ENCODE results near the gene FBXL13.
"Not testable (repeated sequence)": the region's sequence is repeated elsewhere in the genome, so short reads cannot be mapped to it uniquely, and the experiment has no call there.

Gene FBXL13

DNA sequence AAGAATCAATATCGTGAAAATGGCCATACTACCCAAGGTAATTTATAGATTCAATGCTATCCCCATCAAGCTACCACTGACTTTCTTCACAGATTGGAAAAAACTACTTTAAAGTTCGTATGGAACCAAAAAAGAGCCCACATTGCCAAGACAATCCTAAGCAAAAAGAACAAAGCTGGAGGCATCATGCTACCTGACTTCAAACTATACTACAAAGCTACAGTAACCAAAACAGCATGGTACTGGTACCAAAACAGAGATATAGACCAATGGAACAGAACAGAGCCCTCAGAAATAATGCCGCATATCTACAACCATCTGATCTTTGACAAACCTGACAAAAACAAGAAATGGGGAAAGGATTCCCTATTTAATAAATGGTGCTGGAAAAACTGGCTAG lies 53.7 kb downstream of the FBXL13 start:
- not testable (repeated sequence) for DNase-seq

DNA sequence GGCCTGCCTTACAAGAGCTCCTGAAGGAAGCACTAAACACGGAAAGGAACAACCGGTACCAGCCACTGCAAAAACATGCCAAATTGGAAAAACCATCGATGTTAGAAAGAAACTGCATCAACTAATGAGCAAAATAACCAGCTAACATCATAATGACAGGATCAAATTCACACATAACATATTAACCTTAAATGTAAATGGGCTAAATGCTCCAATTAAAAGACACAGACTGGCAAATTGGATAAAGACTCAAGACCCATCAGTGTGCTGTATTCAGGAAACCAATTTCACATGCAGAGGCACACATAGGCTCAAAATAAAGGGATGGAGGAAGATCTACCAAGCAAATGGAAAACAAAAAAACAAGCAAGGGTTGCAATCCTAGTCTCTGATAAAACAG lies 56.3 kb downstream of the FBXL13 start:
- DNase-seq = not testable (repeated sequence)

- no peak for DNase-seq
These were observed 62.9 kb downstream of the FBXL13 start for GRCh38 chr7:103011650-103012049.

DNA sequence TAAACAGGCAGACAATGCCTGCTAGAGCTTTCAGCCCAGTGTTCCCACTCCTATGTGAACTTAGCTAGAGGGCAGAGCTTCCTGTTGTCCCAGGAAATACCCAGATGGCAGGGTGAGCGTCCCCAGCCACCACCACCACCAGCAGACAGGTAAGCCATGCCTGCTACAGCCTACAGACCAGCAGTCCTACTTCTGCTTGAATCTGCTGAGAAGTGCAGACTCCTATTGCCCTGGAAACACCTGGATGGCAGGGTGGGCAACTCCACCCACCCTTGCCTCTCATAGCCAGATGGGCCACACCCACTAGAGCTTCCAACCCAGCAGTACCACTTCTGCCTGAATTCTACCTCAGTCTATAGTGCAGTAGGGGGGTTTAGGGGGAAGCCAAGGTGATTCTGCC lies 64.4 kb downstream of the FBXL13 start:
- no peak for DNase-seq

DNA sequence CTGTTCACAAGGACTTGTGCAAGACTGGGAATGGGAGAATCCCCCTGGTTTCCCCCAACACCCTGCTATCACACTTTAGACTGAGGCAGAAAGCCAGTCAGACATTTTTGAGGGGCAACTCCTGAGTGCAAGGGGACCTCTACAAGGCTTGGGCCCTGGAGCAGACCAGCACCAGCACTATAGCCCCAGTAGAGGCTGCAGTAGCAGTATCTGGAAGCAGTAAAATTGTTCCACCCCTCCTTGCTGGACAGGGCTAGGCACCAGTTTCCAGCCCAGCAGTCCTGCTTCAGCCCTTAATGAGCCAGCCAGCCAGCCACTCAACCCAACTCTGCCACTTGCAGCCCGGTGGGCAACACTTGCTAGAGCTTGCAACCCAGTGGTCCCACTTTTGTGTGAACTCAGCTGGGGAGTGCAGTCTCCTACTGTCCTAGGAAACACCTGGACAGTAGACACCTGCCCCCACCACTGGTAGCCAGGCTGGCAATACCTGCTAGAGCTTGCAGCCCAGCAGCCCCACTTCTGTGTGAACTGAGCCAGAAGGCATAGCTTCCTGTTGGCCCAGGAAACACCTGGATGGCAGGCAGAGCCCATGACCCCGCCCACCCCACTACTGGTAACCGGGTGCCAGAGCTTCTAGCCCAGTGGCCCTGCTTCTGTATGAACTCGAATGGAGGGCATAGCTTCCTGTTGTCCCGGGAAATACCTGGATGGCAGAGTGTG lies 65.0 kb downstream of the FBXL13 start:
- DNase-seq = no peak

DNA sequence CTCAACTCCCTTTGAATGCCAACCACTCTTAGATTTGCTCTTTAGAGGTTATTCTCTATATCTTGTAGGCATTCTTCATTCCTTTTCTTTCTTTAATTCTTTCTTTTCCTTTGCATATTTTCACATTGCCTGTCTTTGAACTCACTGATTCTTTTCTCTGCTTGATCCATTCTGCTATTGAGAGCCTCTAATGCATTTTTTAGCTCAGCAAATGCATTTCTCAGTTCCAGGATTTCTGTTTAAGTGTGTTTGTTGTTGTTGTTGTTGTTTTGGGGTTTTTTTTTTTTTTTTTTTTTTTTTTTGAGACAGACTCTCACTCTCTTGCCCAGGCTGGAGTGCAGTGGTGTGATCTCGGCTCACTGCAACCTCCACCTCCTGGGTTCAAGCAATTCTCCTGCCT lies 71.6 kb downstream of the FBXL13 start:
- DNase-seq = no peak

DNA sequence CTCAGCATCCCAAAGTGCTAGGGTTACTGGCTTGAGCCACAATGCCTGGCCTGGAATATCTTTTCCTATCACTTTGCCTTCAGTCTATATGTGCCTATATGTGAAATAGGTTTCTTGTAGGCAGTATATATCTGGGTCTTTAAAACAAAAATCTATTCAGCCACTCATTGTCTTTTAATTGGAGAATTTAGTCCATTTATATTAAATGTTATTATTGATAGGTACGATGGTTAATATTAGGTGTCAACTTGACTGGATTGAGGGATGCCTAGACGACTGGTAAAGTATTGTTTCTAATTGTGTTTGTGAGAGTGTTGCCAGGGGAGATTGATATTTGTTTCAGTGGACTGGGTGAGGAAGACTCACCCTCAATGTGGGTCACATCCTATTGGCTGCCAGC lies 73.4 kb downstream of the FBXL13 start:
- DNase-seq = no peak

GRCh38 chr7:102996957-102997356 lies 77.6 kb downstream of the FBXL13 start:
- DNase-seq = no peak

GRCh38 chr7:102995609-102996008 lies 79.0 kb downstream of the FBXL13 start:
- not testable (repeated sequence) for DNase-seq

- DNase-seq = peak; percentile 11
These were observed 80.0 kb downstream of the FBXL13 start for GRCh38 chr7:102994567-102994966.

- no peak for DNase-seq
These were observed 80.9 kb downstream of the FBXL13 start for GRCh38 chr7:102993718-102994029.

DNA sequence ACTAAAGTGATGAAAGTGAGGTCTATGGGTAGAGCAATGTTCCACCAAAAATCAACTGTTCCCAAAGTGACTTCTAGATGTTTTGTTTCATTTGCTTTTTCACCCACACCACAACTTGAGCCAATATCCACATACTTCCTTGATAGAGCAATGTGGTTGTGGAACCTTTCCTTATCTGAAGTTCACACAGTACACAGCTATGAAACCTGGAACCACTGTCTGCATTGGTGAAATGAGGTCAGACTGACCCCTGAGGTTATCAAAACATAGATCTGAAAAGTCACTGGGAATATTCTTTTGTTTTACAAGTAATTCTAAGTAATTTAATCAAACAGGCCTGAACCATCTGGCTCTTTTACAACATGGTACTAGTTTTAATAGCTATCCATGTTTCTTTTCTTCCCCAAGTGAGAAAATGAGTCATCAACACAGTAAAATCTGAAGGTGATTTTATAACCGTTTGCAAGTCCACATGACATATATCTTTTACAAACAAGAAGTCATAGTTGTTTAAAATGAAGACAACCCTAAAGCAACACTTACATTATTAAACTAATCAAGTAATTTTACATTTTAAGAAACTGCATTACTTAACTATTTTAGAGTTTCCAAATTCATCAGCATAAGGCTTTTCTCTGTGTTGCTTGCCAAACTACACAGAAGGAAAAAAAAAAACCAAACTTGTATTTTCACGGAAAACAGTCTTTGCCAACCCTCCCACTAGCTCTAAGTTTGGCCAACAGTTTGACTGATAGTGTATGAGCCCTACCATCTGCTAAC lies 81.5 kb downstream of the FBXL13 start:
- peak; percentile 76 for DNase-seq

- DNase-seq = no peak
These were observed 82.1 kb downstream of the FBXL13 start for GRCh38 chr7:102992509-102992937.

DNA sequence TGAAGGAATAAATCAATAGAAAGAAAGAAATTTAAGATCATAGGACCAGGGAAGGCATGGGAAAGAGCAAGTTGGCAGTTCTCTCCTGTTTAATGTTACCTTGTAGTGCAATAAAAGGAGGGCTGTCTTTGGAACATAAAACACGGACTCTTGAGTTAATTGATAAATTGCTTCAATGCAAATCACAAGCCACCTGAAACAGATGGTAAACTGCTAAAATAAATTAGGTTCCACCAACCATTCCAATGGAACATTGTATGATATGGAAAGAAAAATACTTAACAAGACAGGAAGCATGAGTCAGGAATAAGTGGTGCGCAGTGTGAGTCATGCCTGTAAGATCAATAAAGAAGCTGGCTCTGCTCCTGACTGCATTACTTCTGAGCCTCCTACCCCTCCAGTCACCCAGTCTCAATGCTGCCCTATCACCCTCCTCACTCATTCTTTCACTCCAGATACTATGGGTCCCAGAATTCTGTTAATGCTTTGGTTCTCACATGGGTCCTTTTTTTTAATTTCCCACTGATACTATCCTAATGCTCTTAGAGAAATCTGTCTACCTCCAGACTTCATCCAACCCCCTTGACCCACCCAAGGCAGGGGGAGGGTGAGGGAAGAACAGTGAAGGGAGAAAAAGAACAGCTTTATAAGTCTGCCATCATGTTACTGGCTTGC lies 82.9 kb downstream of the FBXL13 start:
- DNase-seq = peak; percentile 65

- peak; percentile 61 for DNase-seq
These were observed 83.5 kb downstream of the FBXL13 start for GRCh38 chr7:102991077-102991539.

- no peak for DNase-seq
These were observed 84.0 kb downstream of the FBXL13 start for GRCh38 chr7:102990642-102991041.

DNA sequence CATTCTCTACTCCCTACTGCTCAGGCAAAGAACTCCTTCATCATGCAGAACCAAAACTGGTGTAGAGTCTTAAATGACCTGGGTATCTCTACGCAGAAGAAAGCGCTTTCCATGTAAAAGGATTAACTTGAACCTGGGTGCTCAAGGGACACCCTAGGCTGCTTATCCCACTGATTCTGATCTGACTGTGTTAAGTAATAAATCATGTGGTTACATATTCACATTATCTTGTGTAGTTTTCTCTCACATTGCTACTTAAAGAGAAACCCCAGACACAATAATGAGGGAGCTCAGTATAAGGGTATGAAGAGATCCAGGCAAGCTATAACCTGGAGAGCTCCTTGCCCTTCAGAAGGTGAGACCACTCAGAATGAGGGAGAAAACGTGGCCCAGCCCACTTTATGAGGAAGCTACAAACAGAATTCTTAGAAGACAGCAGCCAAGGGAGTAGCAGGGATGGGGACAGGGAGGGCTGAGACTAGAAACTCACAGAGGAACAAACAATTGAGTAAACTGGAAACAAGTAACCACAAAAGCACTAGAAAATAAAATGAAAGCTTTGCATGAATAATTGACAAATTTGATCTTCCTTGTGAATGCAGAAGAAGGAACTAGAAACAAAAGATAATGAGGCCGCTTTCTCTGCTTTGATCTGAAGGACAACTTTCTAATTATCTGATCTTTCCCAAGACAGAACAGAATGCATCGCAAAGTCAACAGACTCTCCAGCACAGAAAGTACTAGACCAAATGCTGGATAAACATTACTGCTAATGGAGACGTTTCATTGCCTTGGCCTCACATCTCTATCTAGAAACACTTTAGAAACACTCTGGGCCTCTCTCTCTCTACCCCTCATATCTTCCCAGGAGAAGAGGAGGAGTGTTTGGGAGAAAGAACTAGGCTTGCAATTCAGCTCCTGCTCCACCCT lies 85.7 kb downstream of the FBXL13 start:
- DNase-seq = peak; percentile 82

- DNase-seq = no peak
These were observed 86.5 kb downstream of the FBXL13 start for GRCh38 chr7:102988088-102988487.

- DNase-seq = no peak
These were observed 89.3 kb downstream of the FBXL13 start for GRCh38 chr7:102985176-102985783.

- no peak for DNase-seq
These were observed 91.0 kb downstream of the FBXL13 start for GRCh38 chr7:102983602-102984001.

DNA sequence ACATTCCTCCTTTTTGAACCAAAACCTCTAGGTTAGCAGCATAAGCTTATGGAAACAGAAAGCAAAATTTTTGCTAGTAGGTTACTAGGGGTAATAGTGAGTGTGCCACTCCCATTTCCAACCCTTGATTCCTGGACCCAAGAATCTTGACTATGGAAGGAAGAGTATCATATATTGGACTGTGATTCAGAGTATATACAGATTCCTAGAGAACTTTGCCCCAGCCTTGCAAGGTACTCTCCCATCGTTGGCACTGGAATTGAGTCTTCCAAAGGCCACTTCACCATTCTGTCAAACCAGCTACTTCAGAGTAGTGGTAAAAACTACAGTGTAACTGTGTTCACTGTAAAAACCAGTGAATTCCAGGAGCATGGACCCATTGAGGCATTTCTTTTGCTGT lies 92.4 kb downstream of the FBXL13 start:
- DNase-seq = no peak

- DNase-seq = no peak
These were observed 93.1 kb downstream of the FBXL13 start for GRCh38 chr7:102981451-102981850.

All from MV-4-11 (cell line).